HEK293 (cell line): Measurements from ENCODE around the gene RASAL2.

Source experiments
- CTCF ChIA-PET: fragments of 350-600 bp; formaldehyde crosslinking; extraction: SDS; loops from one replicate; lab custom pipeline; 2021; ENCODE audit warnings: antibody characterized with exemption; lab: Yijun Ruan, JAX
- POLR2A ChIA-PET: fragments of 300-600 bp; formaldehyde crosslinking; extraction: SDS; loops from one replicate; lab custom pipeline; 2020; ENCODE audit warnings: antibody characterized with exemption, inconsistent platforms; lab: Yijun Ruan, JAX
- H3K27ac ChIP-seq: fragments of 200-500 bp; sonication (Bioruptor generic); 2 replicates; pipeline ENCODE4 v1.5.1; 2014; ENCODE audit warnings: low read depth, low read length, control low read depth, inconsistent platforms; ENCODE audit errors: extremely low read depth
- H3K36me3 ChIP-seq, 2 experiments: fragments of 200-500 bp in 1 of 2; sonication (Bioruptor generic) in 1 of 2; 1 replicate in 1 of 2; 2 replicates in 1 of 2; pipeline ENCODE4 v1.5.1; 2014 to 2017; ENCODE audit warnings: inconsistent platforms in 2 of 2, low read length in 2 of 2; ENCODE audit not compliant: control insufficient read depth in 2 of 2, insufficient read depth in 1 of 2
- H3K4me1 ChIP-seq: fragments of 200-500 bp; sonication (Bioruptor generic); 2 replicates; pipeline ENCODE4 v1.5.1; 2014; ENCODE audit warnings: mild to moderate bottlenecking, low read length, inconsistent platforms; ENCODE audit not compliant: control insufficient read depth, insufficient read depth
- H3K4me3 ChIP-seq: 2 replicates; pipeline ENCODE4 v1.5.1; 2011; ENCODE audit warnings: low read depth, mild to moderate bottlenecking, control low read depth, low read length, moderate library complexity
- H3K9me3 ChIP-seq: fragments of 200-500 bp; sonication (Bioruptor generic); 2 replicates; pipeline ENCODE4 v1.5.1; 2014; ENCODE audit warnings: low read depth, low read length, inconsistent platforms; ENCODE audit not compliant: control insufficient read depth, insufficient read depth
- BCL11A ChIP-seq: fragments of 450-650 bp; formaldehyde crosslinking; IDR thresholded peaks from 2 replicates; pipeline ENCODE4 v1.5.1; 2016; ENCODE audit warnings: low read depth, missing biosample characterization, missing genetic modification characterization
- FEZF1 ChIP-seq: fragments of 450-650 bp; formaldehyde crosslinking; IDR thresholded peaks from 2 replicates; pipeline ENCODE4 v1.5.1; 2016; ENCODE audit warnings: missing biosample characterization, missing genetic modification characterization
- GLIS2 ChIP-seq: fragments of 450-650 bp; formaldehyde crosslinking; IDR thresholded peaks from 2 replicates; pipeline ENCODE4 v1.5.1; 2016; ENCODE audit warnings: missing biosample characterization, missing genetic modification characterization
- ZNF132 ChIP-seq: fragments of 450-650 bp; formaldehyde crosslinking; IDR thresholded peaks from 2 replicates; pipeline ENCODE4 v1.5.1; 2017; ENCODE audit warnings: missing biosample characterization, missing genetic modification characterization, borderline replicate concordance
- ZNF175 ChIP-seq: fragments of 450-650 bp; formaldehyde crosslinking; IDR thresholded peaks from 2 replicates; pipeline ENCODE4 v1.5.1; 2016; ENCODE audit warnings: missing biosample characterization, missing genetic modification characterization
- ZNF19 ChIP-seq: fragments of 450-650 bp; formaldehyde crosslinking; IDR thresholded peaks from 2 replicates; pipeline ENCODE4; 2016; ENCODE audit warnings: missing biosample characterization, missing genetic modification characterization, low read depth
- ZNF202 ChIP-seq: fragments of 450-650 bp; formaldehyde crosslinking; IDR thresholded peaks from 2 replicates; pipeline ENCODE4 v1.5.1; 2016; ENCODE audit warnings: missing biosample characterization, missing genetic modification characterization, borderline replicate concordance
- ZNF398 ChIP-seq: fragments of 450-650 bp; formaldehyde crosslinking; IDR thresholded peaks from 2 replicates; pipeline ENCODE4 v1.5.1; 2017; ENCODE audit warnings: missing biosample characterization, missing genetic modification characterization
- ZNF449 ChIP-seq: fragments of 450-650 bp; formaldehyde crosslinking; IDR thresholded peaks from 2 replicates; pipeline ENCODE4 v1.5.1; 2017; ENCODE audit warnings: missing biosample characterization, mild to moderate bottlenecking, missing genetic modification characterization, moderate library complexity
- ZNF529 ChIP-seq: fragments of 450-650 bp; formaldehyde crosslinking; IDR thresholded peaks from 2 replicates; pipeline ENCODE4 v1.5.1; 2017; ENCODE audit warnings: missing genetic modification characterization, missing biosample characterization; ENCODE audit not compliant: insufficient replicate concordance
- ZNF555 ChIP-seq: fragments of 450-650 bp; formaldehyde crosslinking; conservative IDR thresholded peaks from 2 replicates; pipeline ENCODE4 v1.5.1; 2017; ENCODE audit warnings: missing biosample characterization, mild to moderate bottlenecking, missing genetic modification characterization, inconsistent platforms
- ZNF768 ChIP-seq: fragments of 450-650 bp; formaldehyde crosslinking; IDR thresholded peaks from 2 replicates; pipeline ENCODE4 v1.5.1; 2018; ENCODE audit warnings: missing biosample characterization, mild to moderate bottlenecking, missing genetic modification characterization
- ZNF777 ChIP-seq: fragments of 450-650 bp; formaldehyde crosslinking; IDR thresholded peaks from 2 replicates; pipeline ENCODE4 v1.5.1; 2017; ENCODE audit warnings: missing biosample characterization, missing genetic modification characterization, borderline replicate concordance
- TF ChIP-seq, protein P1 (sequence below): fragments of 450-650 bp; formaldehyde crosslinking; IDR thresholded peaks from 2 replicates; pipeline ENCODE4 v1.5.1; 2016; ENCODE audit warnings: missing biosample characterization, missing genetic modification characterization
- TF ChIP-seq, protein P2 (sequence below): fragments of 450-650 bp; formaldehyde crosslinking; IDR thresholded peaks from 2 replicates; pipeline ENCODE4 v1.5.1; 2016; ENCODE audit warnings: missing biosample characterization, missing genetic modification characterization
- TF ChIP-seq, protein P3 (sequence below): fragments of 450-650 bp; formaldehyde crosslinking; IDR thresholded peaks from 2 replicates; pipeline ENCODE4 v1.5.1; 2016; ENCODE audit warnings: missing biosample characterization, missing genetic modification characterization
- TF ChIP-seq, protein P4 (sequence below): IDR thresholded peaks from 2 replicates; pipeline ENCODE4 v1.6.1; 2011; ENCODE audit warnings: mild to moderate bottlenecking, low read depth, low read length, borderline replicate concordance
- TF ChIP-seq, protein P5 (sequence below): fragments of 450-650 bp; formaldehyde crosslinking; IDR thresholded peaks from 2 replicates; pipeline ENCODE4 v1.5.1; 2016; ENCODE audit warnings: missing biosample characterization, missing genetic modification characterization

Gene RASAL2

GRCh38 chr1:178451529-178451928, 357.6 kb downstream of the RASAL2 start:
- H3K9me3 ChIP-seq: no peaks in the 10 kb centered on the region
- ChIA-PET CTCF (no interaction called here), POLR2A (no interaction called here)
- TF ChIP-seq, protein P1, sequence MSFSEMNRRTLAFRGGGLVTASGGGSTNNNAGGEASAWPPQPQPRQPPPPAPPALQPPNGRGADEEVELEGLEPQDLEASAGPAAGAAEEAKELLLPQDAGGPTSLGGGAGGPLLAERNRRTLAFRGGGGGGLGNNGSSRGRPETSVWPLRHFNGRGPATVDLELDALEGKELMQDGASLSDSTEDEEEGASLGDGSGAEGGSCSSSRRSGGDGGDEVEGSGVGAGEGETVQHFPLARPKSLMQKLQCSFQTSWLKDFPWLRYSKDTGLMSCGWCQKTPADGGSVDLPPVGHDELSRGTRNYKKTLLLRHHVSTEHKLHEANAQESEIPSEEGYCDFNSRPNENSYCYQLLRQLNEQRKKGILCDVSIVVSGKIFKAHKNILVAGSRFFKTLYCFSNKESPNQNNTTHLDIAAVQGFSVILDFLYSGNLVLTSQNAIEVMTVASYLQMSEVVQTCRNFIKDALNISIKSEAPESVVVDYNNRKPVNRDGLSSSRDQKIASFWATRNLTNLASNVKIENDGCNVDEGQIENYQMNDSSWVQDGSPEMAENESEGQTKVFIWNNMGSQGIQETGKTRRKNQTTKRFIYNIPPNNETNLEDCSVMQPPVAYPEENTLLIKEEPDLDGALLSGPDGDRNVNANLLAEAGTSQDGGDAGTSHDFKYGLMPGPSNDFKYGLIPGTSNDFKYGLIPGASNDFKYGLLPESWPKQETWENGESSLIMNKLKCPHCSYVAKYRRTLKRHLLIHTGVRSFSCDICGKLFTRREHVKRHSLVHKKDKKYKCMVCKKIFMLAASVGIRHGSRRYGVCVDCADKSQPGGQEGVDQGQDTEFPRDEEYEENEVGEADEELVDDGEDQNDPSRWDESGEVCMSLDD (tag by site-specific recombination): no peak
- TF ChIP-seq ZNF202 (tag by site-specific recombination) (no peak), BCL11A (tag by site-specific recombination) (no peak), FEZF1 (tag by site-specific recombination) (no peak), ZNF768 (tag by site-specific recombination) (no peak), ZNF175 (tag by site-specific recombination) (no peak), GLIS2 (no peak), ZNF398 (tag by site-specific recombination) (no peak), ZNF555 (no peak), ZNF19 (tag by site-specific recombination) (no peak), ZNF449 (tag by site-specific recombination) (no peak), ZNF529 (tag by site-specific recombination) (no peak), ZNF132 (no peak), ZNF777 (no peak)
- TF ChIP-seq, protein P2, sequence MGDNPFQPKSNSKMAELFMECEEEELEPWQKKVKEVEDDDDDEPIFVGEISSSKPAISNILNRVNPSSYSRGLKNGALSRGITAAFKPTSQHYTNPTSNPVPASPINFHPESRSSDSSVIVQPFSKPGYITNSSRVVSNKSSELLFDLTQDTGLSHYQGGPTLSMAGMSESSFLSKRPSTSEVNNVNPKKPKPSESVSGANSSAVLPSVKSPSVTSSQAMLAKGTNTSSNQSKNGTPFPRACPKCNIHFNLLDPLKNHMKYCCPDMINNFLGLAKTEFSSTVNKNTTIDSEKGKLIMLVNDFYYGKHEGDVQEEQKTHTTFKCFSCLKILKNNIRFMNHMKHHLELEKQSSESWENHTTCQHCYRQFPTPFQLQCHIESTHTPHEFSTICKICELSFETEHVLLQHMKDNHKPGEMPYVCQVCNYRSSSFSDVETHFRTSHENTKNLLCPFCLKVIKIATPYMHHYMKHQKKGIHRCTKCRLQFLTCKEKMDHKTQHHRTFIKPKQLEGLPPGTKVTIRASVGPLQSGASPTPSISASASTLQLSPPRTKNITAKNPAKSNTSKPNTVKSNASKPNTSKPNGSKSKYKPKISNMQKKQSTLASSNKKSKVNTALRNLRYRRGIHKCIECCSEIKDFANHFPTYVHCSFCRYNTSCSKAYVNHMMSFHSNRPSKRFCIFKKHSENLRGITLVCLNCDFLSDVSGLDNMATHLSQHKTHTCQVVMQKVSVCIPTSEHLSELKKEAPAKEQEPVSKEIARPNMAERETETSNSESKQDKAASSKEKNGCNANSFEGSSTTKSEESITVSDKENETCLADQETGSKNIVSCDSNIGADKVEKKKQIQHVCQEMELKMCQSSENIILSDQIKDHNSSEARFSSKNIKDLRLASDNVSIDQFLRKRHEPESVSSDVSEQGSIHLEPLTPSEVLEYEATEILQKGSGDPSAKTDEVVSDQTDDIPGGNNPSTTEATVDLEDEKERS (tag by site-specific recombination): no peak
- TF ChIP-seq, protein P3, sequence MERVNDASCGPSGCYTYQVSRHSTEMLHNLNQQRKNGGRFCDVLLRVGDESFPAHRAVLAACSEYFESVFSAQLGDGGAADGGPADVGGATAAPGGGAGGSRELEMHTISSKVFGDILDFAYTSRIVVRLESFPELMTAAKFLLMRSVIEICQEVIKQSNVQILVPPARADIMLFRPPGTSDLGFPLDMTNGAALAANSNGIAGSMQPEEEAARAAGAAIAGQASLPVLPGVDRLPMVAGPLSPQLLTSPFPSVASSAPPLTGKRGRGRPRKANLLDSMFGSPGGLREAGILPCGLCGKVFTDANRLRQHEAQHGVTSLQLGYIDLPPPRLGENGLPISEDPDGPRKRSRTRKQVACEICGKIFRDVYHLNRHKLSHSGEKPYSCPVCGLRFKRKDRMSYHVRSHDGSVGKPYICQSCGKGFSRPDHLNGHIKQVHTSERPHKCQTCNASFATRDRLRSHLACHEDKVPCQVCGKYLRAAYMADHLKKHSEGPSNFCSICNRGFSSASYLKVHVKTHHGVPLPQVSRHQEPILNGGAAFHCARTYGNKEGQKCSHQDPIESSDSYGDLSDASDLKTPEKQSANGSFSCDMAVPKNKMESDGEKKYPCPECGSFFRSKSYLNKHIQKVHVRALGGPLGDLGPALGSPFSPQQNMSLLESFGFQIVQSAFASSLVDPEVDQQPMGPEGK (tag by site-specific recombination): no peak
- TF ChIP-seq, protein P4, sequence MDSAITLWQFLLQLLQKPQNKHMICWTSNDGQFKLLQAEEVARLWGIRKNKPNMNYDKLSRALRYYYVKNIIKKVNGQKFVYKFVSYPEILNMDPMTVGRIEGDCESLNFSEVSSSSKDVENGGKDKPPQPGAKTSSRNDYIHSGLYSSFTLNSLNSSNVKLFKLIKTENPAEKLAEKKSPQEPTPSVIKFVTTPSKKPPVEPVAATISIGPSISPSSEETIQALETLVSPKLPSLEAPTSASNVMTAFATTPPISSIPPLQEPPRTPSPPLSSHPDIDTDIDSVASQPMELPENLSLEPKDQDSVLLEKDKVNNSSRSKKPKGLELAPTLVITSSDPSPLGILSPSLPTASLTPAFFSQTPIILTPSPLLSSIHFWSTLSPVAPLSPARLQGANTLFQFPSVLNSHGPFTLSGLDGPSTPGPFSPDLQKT: no peak
- TF ChIP-seq, protein P5, sequence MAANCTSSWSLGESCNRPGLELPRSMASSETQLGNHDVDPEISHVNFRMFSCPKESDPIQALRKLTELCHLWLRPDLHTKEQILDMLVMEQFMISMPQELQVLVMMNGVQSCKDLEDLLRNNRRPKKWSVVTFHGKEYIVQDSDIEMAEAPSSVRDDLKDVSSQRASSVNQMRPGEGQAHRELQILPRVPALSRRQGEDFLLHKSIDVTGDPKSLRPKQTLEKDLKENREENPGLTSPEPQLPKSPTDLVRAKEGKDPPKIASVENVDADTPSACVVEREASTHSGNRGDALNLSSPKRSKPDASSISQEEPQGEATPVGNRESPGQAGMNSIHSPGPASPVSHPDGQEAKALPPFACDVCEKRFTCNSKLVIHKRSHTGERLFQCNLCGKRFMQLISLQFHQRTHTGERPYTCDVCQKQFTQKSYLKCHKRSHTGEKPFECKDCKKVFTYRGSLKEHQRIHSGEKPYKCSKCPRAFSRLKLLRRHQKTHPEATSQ: no peak
- H3K36me3 ChIP-seq: peaks cover 3 to 5% of the 10 kb centered on the region in 2 experiments; a peak in 2 of 3 replicates
- no peak overlapping the region for H3K27ac ChIP-seq
- no peaks in the 10 kb centered on the region for H3K4me1 ChIP-seq
- no peak overlapping the region for H3K4me3 ChIP-seq
